ENCODE measurements around the gene SLC25A1. TPM values are rescaled to one million over a fixed set of nuclear protein-coding genes. Genes with fewer than 3 reads are reported as not detected.

The SLC25A1 gene
- 99.8 and 111 TPM in 2 replicates for total RNA-seq
- long read RNA-seq, partial matches to known transcripts = 1 of 5 reads
- long read RNA-seq, other reads (novel, unspliced or antisense) = 2 of 5 reads

DNA sequence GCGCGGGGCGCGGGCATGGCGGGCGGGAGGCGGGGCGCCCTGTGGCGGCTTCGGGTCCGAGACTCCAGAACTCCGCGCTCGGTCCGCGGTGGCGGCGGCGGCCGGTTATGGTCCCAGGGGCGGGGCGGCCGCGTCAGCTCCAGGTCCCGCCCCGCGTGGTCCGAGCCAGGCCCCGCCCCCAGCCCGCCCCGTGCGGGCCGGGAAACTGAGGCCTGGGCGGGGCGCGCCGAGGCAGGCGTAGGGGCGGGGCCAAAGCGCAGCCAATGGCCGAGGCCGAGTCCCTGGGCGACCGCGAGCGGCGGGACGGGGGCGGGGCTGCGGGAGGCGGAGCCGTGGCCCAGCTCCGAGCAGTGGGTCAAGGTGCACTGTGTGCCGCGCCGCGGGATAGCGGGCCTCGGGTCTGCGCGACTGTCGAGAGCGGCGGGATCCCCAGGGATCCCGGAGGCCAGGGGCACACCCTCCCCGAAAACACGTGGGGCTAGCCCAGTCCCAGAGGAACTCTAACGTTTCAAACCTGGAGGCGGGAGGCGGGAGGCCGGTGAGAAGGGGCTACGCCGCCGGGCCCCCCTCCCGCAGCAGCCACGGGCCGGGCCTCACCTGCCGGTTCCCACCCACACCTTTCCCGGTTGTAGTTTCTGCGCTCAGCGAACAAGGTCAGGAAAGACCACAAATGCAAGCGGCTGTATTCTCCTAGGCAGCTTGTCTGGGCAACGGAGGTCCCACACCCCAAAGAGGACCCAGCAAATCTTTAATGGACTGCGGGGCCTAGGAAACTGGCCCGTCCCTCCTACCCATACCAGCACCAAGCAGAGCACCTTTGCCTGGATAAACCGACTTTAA, at the start of gene SLC25A1:
Gene SLC25A1, minus strand, starts transcription at position 80 of the 840 bp plus-strand sequence. Its CDS starts 63 bp downstream, at position 17.
- Mint-ChIP-seq H3K27ac (peak within 1 kb of the TSS; percentile 95), H3K36me3 (ENCODE audit: insufficient read depth) (peaks cover 2% of the 10 kb centered on the region), H3K4me1 (ENCODE audit: low read depth) (peaks cover 9% of the 10 kb centered on the region)

DNA sequence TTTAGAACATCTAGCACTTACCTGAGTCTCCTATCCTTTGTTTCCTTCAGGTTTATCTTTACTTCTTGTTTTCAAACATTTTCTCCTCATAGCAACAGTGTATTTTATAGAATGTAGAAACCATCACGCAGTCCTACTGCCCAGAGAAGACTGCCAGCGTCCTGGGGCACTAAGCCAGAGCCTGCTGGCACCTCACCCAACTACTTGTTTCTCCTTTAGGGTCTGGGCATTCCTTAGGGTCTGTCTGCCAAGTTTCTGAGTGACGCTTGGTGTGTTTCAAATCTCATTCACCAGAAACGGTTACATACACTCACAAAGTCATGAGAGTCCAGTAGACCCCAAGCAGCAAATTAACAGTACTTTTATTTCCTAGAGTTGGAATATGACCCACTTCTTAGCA, 49.6 kb upstream of the SLC25A1 start:
- no peak for DNase-seq (ENCODE audit: low spot score, unreplicated experiment)
- TF ChIP-seq CTCF (IDR thresholded peaks at IDR 0.05; ENCODE audit: unreplicated experiment) = no peak
- peaks cover 12% of the 10 kb centered on the region for H3K36me3 Mint-ChIP-seq (ENCODE audit: insufficient read depth)
- H3K4me3 Mint-ChIP-seq (ENCODE audit: low read depth) = no peak overlapping the region
- H3K27ac Mint-ChIP-seq = no peak overlapping the region
- no peaks in the 10 kb centered on the region for H3K9me3 Mint-ChIP-seq (ENCODE audit: low read depth)
- no peaks in the 10 kb centered on the region for H3K27me3 Mint-ChIP-seq
- no peaks in the 10 kb centered on the region for H3K4me1 Mint-ChIP-seq (ENCODE audit: low read depth)

More for the DNA sequence above, at the start of gene SLC25A1:
- TF ChIP-seq CTCF (IDR thresholded peaks at IDR 0.05; ENCODE audit: unreplicated experiment) = no peak
- DNase-seq (ENCODE audit: low spot score, unreplicated experiment) = peak; percentile 89
- H3K9me3 Mint-ChIP-seq (ENCODE audit: low read depth) = no peaks in the 10 kb centered on the region
- no peaks in the 10 kb centered on the region for H3K27me3 Mint-ChIP-seq
- peak within 1 kb of the TSS; percentile 78 for H3K4me3 Mint-ChIP-seq (ENCODE audit: low read depth)

DNA sequence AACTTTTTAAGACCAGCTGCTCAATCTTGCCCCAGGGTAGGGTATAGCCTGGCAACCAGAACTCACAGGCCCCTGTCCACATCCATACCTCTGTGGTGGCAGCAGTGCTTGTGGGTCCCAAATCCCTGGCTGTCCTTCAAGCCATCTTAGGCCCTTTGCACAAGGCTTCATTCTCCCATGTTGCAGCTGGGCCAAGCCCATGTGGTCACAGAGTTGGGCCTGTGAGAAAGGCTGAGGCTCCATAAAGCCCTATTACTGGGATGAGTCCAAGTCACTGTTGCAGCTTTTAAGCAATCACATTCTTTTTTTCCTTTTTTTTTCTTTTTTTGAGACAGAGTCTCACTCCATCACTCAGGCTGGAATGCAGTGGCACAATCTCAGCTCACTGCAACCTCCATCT, 47.9 kb upstream of the SLC25A1 start:
- Mint-ChIP-seq H3K27me3 (no peaks in the 10 kb centered on the region), H3K4me1 (ENCODE audit: low read depth) (no peaks in the 10 kb centered on the region), H3K9me3 (ENCODE audit: low read depth) (no peaks in the 10 kb centered on the region), H3K4me3 (ENCODE audit: low read depth) (no peak overlapping the region), H3K36me3 (ENCODE audit: insufficient read depth) (peaks cover 7% of the 10 kb centered on the region), H3K27ac (no peak overlapping the region)
- DNase-seq (ENCODE audit: low spot score, unreplicated experiment) = no peak
- TF ChIP-seq CTCF (IDR thresholded peaks at IDR 0.05; ENCODE audit: unreplicated experiment) = no peak

DNA sequence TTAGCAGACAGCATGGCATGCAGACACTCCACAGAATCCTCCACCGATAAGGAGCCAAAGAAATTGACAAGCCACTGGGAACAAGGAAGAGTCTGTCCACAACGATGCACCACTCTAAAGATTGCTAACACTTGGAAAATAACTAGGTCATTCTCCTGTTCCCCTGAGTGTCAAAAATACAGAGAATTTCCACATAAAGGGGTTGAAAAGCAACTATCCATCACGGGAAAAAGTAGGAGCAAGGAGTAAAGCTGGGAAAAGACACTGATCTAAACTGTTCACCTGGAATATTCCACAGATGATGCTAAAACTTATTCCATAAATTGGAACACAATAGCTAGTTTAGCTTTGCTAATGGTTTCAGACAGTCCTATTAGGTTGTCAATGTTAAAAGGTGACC, 47.0 kb upstream of the SLC25A1 start:
- Mint-ChIP-seq H3K36me3 (ENCODE audit: insufficient read depth) (peaks cover 7% of the 10 kb centered on the region), H3K9me3 (ENCODE audit: low read depth) (no peaks in the 10 kb centered on the region), H3K27me3 (no peaks in the 10 kb centered on the region)

GRCh38 chr22:19224985-19225384, 46.4 kb upstream of the SLC25A1 start:
- H3K36me3 Mint-ChIP-seq (ENCODE audit: insufficient read depth) = peaks cover 7% of the 10 kb centered on the region
- H3K27ac Mint-ChIP-seq = no peak overlapping the region
- no peaks in the 10 kb centered on the region for H3K27me3 Mint-ChIP-seq
- no peaks in the 10 kb centered on the region for H3K9me3 Mint-ChIP-seq (ENCODE audit: low read depth)
- no peak for DNase-seq (ENCODE audit: low spot score, unreplicated experiment)
- no peak for TF ChIP-seq CTCF (IDR thresholded peaks at IDR 0.05; ENCODE audit: unreplicated experiment)
- H3K4me1 Mint-ChIP-seq (ENCODE audit: low read depth) = no peaks in the 10 kb centered on the region
- H3K4me3 Mint-ChIP-seq (ENCODE audit: low read depth) = no peak overlapping the region

More for the DNA sequence above, 47.0 kb upstream of the SLC25A1 start:
- no peaks in the 10 kb centered on the region for H3K4me1 Mint-ChIP-seq (ENCODE audit: low read depth)
- H3K4me3 Mint-ChIP-seq (ENCODE audit: low read depth) = no peak overlapping the region
- no peak for DNase-seq (ENCODE audit: low spot score, unreplicated experiment)
- H3K27ac Mint-ChIP-seq = no peak overlapping the region
- no peak for TF ChIP-seq CTCF (IDR thresholded peaks at IDR 0.05; ENCODE audit: unreplicated experiment)
